Thoracic aorta (tissue), 2 donors: Measurements from ENCODE around the gene PPFIBP2. TPM values are rescaled to one million over a fixed set of nuclear protein-coding genes. Genes with fewer than 3 reads are reported as not detected.
A peak's percentile ranks its signal among the peaks of the same experiment; 100 is the strongest.

Source experiments
- ATAC-seq: fragments of 150-250 bp; one replicate; pipeline ENCODE4 v1.8.0; 2017; ENCODE audit warnings: low read depth; ENCODE audit not compliant: insufficient number of reproducible peaks, low FRiP score
- DNase-seq: peaks from one replicate; pipeline ENCODE4 v3.0.0-alpha.2; 2020; ENCODE audit warnings: low spot score
- H3K27ac ChIP-seq, 2 donors: fragments of 200-600 bp; sonication (generic); 1 replicate in 1 of 2; 2 replicates in 1 of 2; pipeline ENCODE4 v1.5.1; 2016; ENCODE audit warnings: mild to moderate bottlenecking in 2 of 2, moderate library complexity in 2 of 2
- H3K27me3 ChIP-seq: fragments of 200-600 bp; sonication (generic); replicated peaks from 2 replicates; pipeline ENCODE4 v1.6.0; 2016; ENCODE audit warnings: mild to moderate bottlenecking; ENCODE audit not compliant: insufficient read depth
- H3K36me3 ChIP-seq: fragments of 200-600 bp; sonication (generic); one replicate; pipeline ENCODE4 v1.5.1; 2016
- H3K4me1 ChIP-seq, 2 donors: fragments of 200-600 bp; sonication (generic); 1 replicate in 1 of 2; 2 replicates in 1 of 2; pipeline versions ENCODE4 v1.5.1 to v1.6.0; 2016; ENCODE audit warnings: low read depth in 2 of 2, mild to moderate bottlenecking in 1 of 2; ENCODE audit not compliant: control insufficient read depth in 1 of 2
- H3K4me3 ChIP-seq: fragments of 200-600 bp; sonication (generic); 2 replicates; pipeline ENCODE4 v1.5.1; 2016; ENCODE audit warnings: mild to moderate bottlenecking
- H3K9me3 ChIP-seq: fragments of 200-600 bp; sonication (generic); 2 replicates; pipeline ENCODE4 v1.5.1; 2016
- total RNA-seq, 2 donors: library from RNA; depleted of rRNA; stranded (reverse); fragments of >200 nt; gene quantifications; one replicate each; pipeline versions ENCODE4 v1.1.0 to v1.2.3, GENCODE V29; 2016
- TF ChIP-seq, protein P1 (sequence below): fragments of 200-600 bp; sonication (generic); IDR thresholded peaks from one replicate; pipeline ENCODE4 v1.5.1; 2019; ENCODE audit warnings: antibody characterized with exemption

The PPFIBP2 gene
- total RNA-seq, 2 donors from 2014 or later = 43.5 to 48.9 TPM

DNA sequence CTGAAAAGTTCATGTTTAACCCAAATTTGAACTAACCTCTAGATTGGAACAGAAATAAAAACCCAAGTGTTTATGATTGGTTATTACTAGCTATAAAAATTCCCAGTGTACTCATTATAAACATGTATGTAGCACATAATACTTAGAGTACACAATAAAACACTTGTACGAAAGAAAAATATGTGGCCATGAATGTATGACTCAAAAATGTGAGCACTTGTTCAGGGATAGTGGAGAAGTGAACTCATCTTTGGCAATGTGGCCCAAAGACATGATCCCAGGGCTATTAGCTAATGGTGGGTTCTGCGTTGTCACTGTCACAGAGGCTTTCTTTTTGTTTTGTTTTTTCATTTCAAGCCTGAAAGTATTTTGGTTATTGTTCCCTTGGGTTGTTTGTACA, 72.0 kb downstream of the PPFIBP2 start:
- Histone ChIP-seq H3K27me3 (no peaks in the 10 kb centered on the region), H3K4me3 (no peak overlapping the region), H3K27ac (no peak overlapping the region), H3K4me1 (peaks cover 8 to 74% of the 10 kb centered on the region in 2 donors), H3K9me3 (no peaks in the 10 kb centered on the region), H3K36me3 (no peaks in the 10 kb centered on the region)
- TF ChIP-seq, protein P1, sequence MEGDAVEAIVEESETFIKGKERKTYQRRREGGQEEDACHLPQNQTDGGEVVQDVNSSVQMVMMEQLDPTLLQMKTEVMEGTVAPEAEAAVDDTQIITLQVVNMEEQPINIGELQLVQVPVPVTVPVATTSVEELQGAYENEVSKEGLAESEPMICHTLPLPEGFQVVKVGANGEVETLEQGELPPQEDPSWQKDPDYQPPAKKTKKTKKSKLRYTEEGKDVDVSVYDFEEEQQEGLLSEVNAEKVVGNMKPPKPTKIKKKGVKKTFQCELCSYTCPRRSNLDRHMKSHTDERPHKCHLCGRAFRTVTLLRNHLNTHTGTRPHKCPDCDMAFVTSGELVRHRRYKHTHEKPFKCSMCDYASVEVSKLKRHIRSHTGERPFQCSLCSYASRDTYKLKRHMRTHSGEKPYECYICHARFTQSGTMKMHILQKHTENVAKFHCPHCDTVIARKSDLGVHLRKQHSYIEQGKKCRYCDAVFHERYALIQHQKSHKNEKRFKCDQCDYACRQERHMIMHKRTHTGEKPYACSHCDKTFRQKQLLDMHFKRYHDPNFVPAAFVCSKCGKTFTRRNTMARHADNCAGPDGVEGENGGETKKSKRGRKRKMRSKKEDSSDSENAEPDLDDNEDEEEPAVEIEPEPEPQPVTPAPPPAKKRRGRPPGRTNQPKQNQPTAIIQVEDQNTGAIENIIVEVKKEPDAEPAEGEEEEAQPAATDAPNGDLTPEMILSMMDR = no peak
- no peak for ATAC-seq
- DNase-seq = no peak

DNA sequence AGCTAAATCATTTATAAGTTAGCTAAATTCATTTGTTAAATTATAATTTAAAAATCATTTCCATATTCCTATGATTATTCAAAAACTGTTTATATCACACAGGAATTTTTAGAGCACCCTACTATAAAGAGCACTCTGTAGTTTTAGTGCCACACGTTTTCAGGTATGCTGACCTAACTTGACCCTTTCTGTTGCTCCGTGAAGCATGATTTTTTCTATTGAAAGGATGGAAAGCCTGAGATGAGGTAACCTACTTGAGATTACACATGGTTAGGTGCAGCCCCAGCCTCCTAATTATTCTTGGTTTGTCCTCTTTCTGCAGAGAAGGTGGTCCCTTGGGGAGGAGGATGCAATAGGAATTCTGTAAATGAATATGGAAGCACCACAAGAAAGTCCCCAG, 72.6 kb downstream of the PPFIBP2 start:
- no peaks in the 10 kb centered on the region for H3K9me3 ChIP-seq
- H3K4me1 ChIP-seq = peaks cover 8 to 68% of the 10 kb centered on the region in 2 donors
- no peaks in the 10 kb centered on the region for H3K36me3 ChIP-seq
- no peak overlapping the region for H3K4me3 ChIP-seq
- TF ChIP-seq, protein P1 = no peak
- peak overlapping the region; percentile 42 to 51 for H3K27ac ChIP-seq
- H3K27me3 ChIP-seq = no peaks in the 10 kb centered on the region
- ATAC-seq = no peak
- DNase-seq = no peak

DNA sequence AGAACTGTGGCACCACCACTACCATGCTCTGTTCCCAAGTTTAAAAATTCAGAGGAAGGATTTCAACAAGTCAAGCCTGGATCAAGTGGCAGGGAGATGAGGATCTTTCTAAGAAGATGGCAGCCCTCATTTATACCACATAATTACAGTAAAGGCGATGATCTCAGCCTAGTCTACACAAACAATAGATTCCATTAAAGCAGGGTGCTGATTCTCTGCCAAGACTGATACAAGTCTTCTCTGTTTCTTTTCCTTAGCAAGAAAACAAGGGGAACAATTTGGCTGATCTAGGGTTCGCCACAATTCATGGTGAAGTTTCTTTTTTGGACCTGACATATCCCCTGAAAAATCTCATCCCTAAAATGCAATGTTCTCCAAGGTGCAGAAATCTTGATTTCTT, 73.9 kb downstream of the PPFIBP2 start:
- H3K36me3 ChIP-seq = no peaks in the 10 kb centered on the region
- no peak overlapping the region for H3K4me3 ChIP-seq
- H3K27ac ChIP-seq = peak overlapping the region; percentile 42 to 51
- DNase-seq (no peak), ATAC-seq (no peak)
- peaks cover 8 to 62% of the 10 kb centered on the region in 2 donors for H3K4me1 ChIP-seq
- TF ChIP-seq, protein P1 = no peak
- no peaks in the 10 kb centered on the region for H3K27me3 ChIP-seq
- no peaks in the 10 kb centered on the region for H3K9me3 ChIP-seq

DNA sequence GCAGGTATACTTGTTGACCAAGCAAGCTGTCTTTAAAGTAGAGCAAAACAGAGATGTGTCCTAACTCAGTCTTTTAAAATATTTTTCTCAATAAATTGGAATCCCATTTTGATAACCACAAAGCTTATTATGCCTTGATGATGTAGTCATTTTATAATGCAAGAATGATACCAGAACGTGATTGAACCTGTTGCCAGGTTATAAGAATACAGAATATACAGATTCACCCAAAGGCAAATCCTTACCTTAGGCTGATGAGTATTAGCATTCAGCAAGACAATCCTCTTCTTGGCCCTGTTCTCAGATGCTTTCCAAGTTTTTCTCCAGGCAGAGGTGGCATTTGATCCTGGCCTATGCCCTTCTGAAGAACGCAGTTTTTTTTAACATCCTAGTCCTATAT, 76.1 kb downstream of the PPFIBP2 start:
- Histone ChIP-seq H3K27me3 (no peaks in the 10 kb centered on the region), H3K4me3 (no peak overlapping the region), H3K27ac (no peak overlapping the region), H3K4me1 (peaks cover 8 to 47% of the 10 kb centered on the region in 2 donors), H3K9me3 (no peaks in the 10 kb centered on the region), H3K36me3 (no peaks in the 10 kb centered on the region)
- TF ChIP-seq, protein P1 = no peak
- ATAC-seq (no peak), DNase-seq (no peak)

DNA sequence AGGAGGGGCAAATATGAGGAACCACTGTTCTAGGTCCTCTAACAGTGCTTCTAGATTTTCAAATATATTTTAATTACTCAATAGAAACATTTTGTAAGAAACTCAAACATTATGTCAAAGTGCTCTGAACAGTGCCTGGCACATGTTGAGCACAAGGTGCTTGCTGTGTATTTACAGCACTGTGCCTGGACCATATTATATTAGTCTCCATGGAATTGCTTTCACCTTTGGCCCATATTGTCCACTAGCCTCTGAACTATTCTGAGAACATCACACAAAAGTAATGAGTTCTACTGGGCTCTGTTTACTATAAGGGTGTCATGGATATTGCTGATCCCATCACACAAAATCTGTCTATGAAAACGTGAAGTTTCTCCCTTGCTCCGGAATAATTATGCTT, 76.7 kb downstream of the PPFIBP2 start:
- ATAC-seq (no peak), DNase-seq (no peak)
- TF ChIP-seq, protein P1 = no peak
- Histone ChIP-seq H3K36me3 (no peaks in the 10 kb centered on the region), H3K4me1 (peaks cover 5 to 40% of the 10 kb centered on the region in 2 donors), H3K9me3 (no peaks in the 10 kb centered on the region), H3K27me3 (no peaks in the 10 kb centered on the region), H3K27ac (no peak overlapping the region), H3K4me3 (no peak overlapping the region)
